GM12892 (cell line): ENCODE measurements around the gene PCP2.

Experiments used
- DNase-seq: peaks from one replicate; pipeline ENCODE4 v3.0.0; 2011; ENCODE audit not compliant: insufficient read length
- FAIRE-seq: peaks from 2 replicates; lab custom pipeline; 2011; peaks lifted over from hg19 to GRCh38; lab: Jason Lieb, UNC
- POLR2A ChIP-seq: IDR thresholded peaks from 2 replicates; pipeline ENCODE4 v1.6.1; 2011; ENCODE audit warnings: low read depth, low read length, control low read depth
- POLR2AphosphoS5 ChIP-seq: IDR thresholded peaks from 2 replicates; pipeline ENCODE4 v1.6.1; 2011; ENCODE audit warnings: low read depth, low read length, control low read depth
- TAF1 ChIP-seq: IDR thresholded peaks from 2 replicates; pipeline ENCODE4 v1.6.1; 2011; ENCODE audit warnings: low read depth, mild to moderate bottlenecking, control low read depth, low read length, borderline replicate concordance

Gene PCP2

DNA sequence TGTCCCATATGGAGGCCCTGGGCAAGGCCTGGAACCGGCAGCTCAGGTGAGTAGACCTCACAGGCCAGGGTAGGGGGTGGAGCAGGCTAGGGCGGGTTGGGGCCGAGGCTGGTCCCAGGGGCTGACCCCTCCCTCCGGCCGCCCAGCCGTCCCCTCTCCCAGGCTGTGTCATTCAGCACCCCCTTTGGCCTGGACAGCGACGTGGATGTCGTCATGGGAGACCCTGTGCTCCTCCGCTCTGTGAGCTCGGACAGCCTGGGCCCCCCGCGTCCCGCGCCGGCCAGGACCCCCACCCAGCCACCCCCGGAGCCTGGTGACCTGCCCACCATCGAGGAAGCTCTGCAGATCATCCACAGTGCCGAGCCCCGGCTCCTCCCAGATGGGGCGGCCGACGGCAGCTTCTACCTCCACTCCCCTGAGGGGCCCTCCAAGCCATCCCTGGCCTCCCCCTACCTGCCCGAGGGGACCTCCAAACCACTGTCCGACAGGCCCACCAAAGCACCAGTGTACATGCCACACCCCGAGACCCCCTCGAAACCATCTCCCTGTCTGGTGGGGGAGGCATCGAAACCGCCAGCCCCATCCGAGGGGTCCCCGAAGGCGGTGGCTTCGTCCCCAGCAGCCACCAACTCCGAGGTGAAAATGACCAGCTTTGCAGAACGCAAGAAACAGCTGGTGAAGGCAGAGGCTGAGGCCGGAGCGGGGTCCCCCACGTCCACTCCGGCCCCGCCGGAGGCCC lies 21.8 kb downstream of the PCP2 start:
- no peak for FAIRE-seq
- TF ChIP-seq TAF1 = no peak
- TF ChIP-seq POLR2AphosphoS5 = no peak
- no peak for TF ChIP-seq POLR2A

DNA sequence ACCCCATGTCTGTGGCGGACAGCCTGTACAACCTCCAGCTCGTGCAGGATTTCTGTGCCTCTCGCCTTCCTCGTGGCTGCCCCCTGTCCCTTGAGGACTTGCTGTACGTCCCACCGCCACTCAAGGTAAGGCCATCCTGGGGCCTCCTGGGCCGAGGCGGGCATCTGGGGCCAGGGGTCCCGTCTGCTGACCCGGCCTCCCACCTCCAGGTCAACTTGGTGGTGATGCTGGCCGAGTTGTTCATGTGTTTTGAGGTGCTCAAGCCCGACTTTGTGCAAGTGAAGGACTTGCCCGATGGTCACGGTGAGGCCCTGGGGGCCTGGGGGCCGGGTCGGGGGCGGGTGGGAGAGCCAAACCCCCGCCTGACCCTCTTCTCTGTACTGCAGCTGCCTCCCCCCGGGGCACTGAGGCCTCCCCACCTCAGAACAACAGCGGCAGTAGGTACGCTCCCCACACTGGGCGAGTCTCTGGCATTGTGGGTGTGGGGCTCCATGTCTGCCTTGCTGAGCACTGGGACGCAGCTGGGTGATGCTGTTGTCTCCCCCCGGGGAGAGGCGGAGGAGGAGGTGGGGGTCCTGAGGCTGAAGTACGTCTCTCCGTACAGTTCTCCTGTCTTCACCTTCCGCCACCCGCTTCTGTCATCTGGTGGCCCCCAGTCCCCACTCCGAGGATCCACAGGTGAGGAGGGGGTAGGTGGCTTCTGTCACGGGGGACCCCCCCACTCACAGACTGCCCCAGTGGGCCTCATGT lies 22.9 kb downstream of the PCP2 start:
- no peak for DNase-seq
- FAIRE-seq = no peak
- TF ChIP-seq POLR2AphosphoS5 (no peak), POLR2A (no peak), TAF1 (no peak)

More for the DNA sequence above, 21.8 kb downstream of the PCP2 start:
- no peak for DNase-seq

DNA sequence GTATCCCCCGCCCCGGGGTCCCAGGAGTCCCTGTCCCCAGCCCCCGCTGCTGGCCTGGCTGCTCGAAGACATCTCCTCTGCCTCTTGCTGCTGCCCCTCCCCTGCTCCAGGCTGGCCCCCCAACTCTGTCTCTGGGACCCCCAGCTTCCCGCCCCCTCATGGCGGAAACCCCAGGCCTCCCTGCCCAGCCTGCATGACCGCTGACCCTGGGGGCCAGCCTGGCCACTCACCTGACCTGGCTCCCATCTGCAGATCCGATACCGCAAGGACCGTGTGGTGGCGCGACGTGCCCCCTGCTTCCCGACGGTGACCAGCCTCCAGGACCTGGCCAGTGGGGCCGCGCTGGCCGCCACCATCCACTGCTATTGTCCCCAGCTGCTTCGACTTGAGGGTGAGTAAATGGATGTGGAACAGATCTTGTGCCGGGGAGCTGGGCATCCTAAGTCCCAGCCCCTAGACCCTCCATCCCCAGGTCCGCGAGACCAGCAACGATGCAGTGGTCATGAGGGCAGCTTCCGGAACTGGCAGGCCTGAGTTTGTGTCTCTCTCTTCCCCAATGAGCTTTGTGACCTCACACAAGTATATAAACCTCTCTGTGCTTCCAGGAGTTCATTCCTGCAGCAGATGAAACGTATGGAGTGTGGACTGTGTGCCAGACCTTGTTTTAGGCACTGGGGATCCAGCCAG lies 25.5 kb downstream of the PCP2 start:
- TF ChIP-seq POLR2AphosphoS5 (no peak), POLR2A (no peak), TAF1 (no peak)
- FAIRE-seq (no peak), DNase-seq (no peak)

DNA sequence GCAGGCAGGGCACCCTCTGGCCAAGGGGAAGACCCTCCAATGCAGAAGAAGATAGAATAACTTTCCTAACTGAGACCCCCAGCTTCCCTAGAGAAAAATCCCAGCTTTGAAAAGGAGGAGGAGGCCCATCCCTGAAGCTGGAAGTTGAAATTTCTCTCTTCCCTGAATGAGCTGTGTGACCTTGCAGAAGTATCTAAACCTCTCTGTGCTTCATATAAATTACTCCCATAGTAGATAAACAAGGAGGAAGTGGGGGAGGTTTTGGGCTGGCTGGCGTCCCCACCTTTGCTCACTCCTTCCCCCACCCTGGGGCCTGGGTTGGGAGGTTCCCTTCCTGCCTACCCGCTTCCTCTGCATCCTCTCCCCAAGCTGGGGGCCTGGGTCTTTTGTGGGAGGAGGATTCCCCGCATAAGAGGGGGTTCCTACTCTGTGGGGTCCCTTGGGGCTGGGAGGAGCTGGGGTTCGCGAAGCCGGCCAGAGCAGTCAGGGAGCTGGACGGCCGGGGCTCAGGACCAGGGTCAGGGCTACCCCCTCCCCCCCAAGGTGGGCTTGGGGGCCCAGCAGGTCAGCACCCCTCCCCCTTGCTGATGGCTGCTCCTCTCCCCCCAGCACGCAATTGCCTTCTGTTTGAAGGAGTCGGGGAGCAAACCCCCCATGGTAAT lies 26.2 kb downstream of the PCP2 start:
- FAIRE-seq = no peak

DNA sequence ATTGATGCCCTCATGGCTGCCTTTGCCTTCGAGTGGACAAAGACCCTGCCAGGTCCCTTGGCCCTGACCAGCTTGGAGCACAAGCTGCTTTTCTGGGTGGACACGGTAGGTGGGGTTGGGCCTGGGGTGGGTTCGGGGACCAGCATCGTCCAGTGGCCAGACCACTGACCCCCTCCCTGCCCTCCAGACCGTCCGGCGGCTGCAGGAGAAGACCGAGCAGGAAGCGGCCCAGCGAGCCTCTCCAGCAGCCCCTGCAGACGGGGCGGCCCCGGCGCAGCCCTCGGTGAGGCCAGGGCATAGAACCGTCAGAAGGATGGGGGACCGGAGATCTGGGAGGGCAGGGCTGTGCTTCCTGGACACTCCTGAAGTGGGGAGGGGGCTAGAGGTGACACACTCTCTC lies 27.2 kb downstream of the PCP2 start:
- DNase-seq = no peak
- no peak for FAIRE-seq
- no peak for TF ChIP-seq POLR2AphosphoS5
- TF ChIP-seq TAF1 = no peak
- no peak for TF ChIP-seq POLR2A

More for the DNA sequence above, 26.2 kb downstream of the PCP2 start:
- no peak for DNase-seq
- TF ChIP-seq TAF1 (no peak), POLR2AphosphoS5 (no peak), POLR2A (no peak)

DNA sequence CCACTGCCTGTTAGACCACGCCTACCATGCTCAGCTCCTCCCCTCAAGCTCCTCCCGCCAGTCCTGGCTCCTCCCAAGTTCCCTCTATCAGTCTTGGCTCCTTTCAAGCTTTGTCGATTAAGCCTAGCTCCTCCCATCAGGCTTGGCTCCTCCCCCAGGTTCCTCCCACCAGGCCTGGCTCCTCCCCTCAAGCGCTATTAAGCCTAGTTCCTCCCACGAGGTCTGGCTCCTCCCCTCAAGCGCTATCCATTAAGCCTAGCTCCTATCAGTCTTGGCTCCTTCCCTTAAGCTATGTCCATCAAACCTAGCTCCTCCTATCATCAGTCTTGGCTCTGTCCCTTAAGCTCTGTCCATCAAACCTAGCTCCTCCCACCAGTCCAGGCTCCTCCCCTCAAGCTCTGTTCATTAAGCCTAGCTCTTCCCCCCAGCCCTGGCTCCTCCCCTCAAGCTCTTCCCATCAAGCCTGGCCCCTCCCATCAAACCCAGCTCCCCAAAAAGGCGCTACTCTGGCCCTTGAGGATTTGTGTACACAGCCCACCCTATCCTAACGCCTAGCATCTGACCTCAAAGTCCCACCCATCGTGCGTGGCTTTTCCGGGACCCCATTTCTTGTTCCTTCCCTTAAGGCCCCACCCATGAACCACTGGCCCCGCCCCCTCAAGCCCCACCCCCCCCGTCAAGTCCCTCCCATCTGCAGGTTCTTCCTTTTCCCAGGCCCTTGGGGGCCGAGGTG lies 27.9 kb downstream of the PCP2 start:
- DNase-seq = no peak
- no peak for FAIRE-seq
- no peak for TF ChIP-seq TAF1
- TF ChIP-seq POLR2AphosphoS5 = no peak
- no peak for TF ChIP-seq POLR2A

DNA sequence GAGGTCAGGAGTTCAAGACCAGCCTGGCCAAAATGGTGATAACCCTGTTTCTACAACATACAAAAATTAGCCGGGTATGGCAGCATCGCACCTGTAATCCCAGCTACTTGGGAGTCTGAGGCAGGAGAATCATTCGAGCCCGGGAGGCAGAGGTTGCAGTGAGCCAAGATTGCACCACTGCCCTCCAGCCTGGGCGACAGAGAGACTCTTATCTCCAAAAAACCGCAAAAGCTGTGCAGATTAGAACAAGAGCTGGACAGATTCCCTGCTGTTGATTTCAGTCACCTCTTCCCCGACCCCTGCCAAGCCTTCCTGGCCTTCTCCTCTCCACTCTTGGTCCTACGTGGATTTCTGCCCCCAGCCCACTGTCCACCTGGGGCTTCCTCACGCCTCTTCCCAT lies 29.6 kb downstream of the PCP2 start:
- no peak for TF ChIP-seq TAF1
- no peak for TF ChIP-seq POLR2AphosphoS5
- TF ChIP-seq POLR2A = no peak
- DNase-seq (no peak), FAIRE-seq (no peak)

DNA sequence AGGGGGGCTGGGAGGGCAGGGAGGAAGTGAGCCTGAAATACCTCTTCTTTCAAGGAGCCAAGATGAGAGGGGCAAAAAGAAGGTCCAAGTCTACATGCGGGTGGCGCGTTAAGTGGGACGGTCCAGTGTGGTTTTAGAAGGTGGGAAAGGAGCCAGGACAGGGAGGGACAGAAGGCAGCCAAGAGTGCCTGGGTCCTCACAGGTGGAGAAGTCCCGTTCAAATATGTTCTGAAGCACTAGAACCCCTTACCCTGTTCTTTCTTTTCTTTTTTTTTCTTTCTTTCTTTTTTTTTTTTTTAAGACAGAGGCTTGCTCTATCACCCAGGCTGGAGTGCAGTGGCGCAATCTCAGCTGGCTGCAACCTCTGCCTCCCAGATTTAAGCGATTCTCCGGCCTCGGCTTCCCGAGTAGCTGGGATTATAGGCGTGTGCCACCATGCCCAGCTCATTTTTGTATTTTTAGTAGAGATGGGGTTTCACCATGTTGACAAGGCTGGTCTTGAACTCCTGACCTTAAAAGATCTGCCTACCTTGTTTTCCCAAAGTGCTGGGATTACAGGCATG lies 30.5 kb downstream of the PCP2 start:
- FAIRE-seq (no peak), DNase-seq (no peak)
- TF ChIP-seq POLR2AphosphoS5 = no peak
- no peak for TF ChIP-seq TAF1
- no peak for TF ChIP-seq POLR2A

DNA sequence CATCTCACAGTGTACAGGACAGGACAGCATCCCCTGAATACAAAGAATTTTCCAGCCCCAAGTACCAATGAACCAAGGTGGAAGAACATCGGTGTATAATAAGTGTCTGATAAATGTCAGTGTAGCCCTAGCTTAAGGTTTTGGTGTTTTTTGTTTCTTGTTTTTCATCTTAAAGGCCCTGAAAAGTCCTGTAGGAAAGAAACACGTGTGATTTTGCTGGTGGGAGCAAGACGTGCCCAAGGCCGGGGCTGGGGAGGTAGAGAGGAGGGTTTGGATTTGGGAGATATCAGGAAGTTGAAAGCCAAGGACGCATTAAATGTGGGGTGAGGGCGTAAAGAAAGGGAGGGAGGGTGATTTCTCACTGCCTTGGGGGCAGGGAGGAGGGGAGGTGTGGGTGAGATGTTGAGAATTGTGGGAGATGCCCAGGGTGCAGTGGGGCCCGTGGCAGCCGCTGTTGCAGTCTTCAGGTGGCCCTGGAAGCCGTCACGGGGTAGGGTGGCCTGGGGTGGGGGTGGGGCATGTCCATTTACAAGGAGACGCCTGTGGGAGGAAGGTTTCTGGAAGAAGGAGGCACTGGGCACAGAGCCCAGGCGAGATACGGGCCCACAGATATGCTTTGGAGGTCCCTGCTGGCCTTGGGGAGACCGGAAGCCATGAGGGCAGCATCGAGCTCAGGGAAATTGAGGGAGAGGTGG lies 31.1 kb downstream of the PCP2 start:
- DNase-seq (no peak), FAIRE-seq (no peak)
- TF ChIP-seq TAF1 = no peak
- no peak for TF ChIP-seq POLR2A
- no peak for TF ChIP-seq POLR2AphosphoS5

DNA sequence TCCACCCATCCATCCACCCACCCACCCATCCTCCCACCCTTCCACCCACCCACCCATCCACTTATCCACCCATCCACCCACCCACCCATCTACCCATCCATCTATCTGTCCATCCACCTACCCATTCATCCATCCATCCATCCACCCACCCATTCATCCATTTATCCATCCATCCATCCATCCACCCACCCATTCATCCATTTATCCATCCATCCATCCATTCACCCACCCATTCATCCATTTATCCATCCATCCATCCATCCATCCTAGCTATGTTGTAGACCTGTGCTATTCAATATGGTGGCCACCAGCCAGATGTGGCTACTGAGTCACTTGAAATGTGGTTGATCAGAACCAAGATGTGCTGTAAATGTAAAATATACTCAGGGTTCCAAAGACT lies 32.8 kb downstream of the PCP2 start:
- TF ChIP-seq POLR2A (no peak), POLR2AphosphoS5 (no peak), TAF1 (no peak)
- no peak for FAIRE-seq
- DNase-seq = no peak
